NCI-H2227 treated with DMSO at 0.1 percent for 48 hours (cell line): ENCODE measurements around the gene GLIS1.

Source experiments
- DNase-seq: peaks from one replicate; lab custom pipeline; 2025; lab: John Stamatoyannopoulos, UW

Gene GLIS1

GRCh38 chr1:53485478-53486394 lies 253.2 kb downstream of the GLIS1 start:
- DNase-seq: peak; percentile 92

- DNase-seq: no peak
These were observed 254.1 kb downstream of the GLIS1 start for GRCh38 chr1:53484705-53485477.

- no peak for DNase-seq
These were observed 255.3 kb downstream of the GLIS1 start for GRCh38 chr1:53483656-53484055.

GRCh38 chr1:53483170-53483569 lies 255.8 kb downstream of the GLIS1 start:
- DNase-seq: no peak

GRCh38 chr1:53482441-53483153 lies 256.4 kb downstream of the GLIS1 start:
- DNase-seq: no peak

- DNase-seq: no peak
These were observed 257.5 kb downstream of the GLIS1 start for GRCh38 chr1:53481456-53481855.

GRCh38 chr1:53480678-53481077 lies 258.3 kb downstream of the GLIS1 start:
- DNase-seq: no peak

- DNase-seq: no peak
These were observed 260.5 kb downstream of the GLIS1 start for GRCh38 chr1:53478502-53478818.

- DNase-seq: no peak
These were observed 261.1 kb downstream of the GLIS1 start for GRCh38 chr1:53477651-53478501.

GRCh38 chr1:53476579-53476978 lies 262.4 kb downstream of the GLIS1 start:
- DNase-seq: no peak

GRCh38 chr1:53475664-53476063 lies 263.3 kb downstream of the GLIS1 start:
- no peak for DNase-seq

- DNase-seq: no peak
These were observed 265.5 kb downstream of the GLIS1 start for GRCh38 chr1:53473463-53473862.

- no peak for DNase-seq
These were observed 268.0 kb downstream of the GLIS1 start for GRCh38 chr1:53471000-53471399.

- DNase-seq: no peak
These were observed 268.4 kb downstream of the GLIS1 start for GRCh38 chr1:53470584-53470983.

GRCh38 chr1:53470155-53470554 lies 268.8 kb downstream of the GLIS1 start:
- DNase-seq: no peak

- DNase-seq: no peak
These were observed 269.6 kb downstream of the GLIS1 start for GRCh38 chr1:53469373-53469772.

GRCh38 chr1:53468374-53468773 lies 270.6 kb downstream of the GLIS1 start:
- no peak for DNase-seq

GRCh38 chr1:53467391-53467790 lies 271.6 kb downstream of the GLIS1 start:
- DNase-seq: no peak

- DNase-seq: no peak
These were observed 273.7 kb downstream of the GLIS1 start for GRCh38 chr1:53465023-53465957.
